Endothelial cell of hepatic sinusoid (primary cell): ENCODE results near the gene ZNF304.

Source experiments
- in situ Hi-C: cut with HindIII; loops from 2 replicates; pipeline ENCODE4 v1.10.0; 2017; ENCODE audit warnings: low sequenced_read_pairs

Gene ZNF304

GRCh38 chr19:57350877-57351805, at the start of gene ZNF304:
Gene ZNF304 (plus strand): TSS chr19:57351271. CDS start chr19:57351665, 394 bp downstream.
- in situ Hi-C loops: no loop called here

GRCh38 chr19:57302020-57302465, 49.0 kb upstream of the ZNF304 start:
- in situ Hi-C loops: loop anchor here (5.0 kb wide), 1 partner anchor 50 kb away; no protein-coding TSS in a partner anchor

- in situ Hi-C loops: loop anchor here (5.0 kb wide), 1 partner anchor 51 kb away; no protein-coding TSS in a partner anchor
Observed at GRCh38 chr19:57302727-57303401, 48.2 kb upstream of the ZNF304 start.

GRCh38 chr19:57305056-57305455, 46.0 kb upstream of the ZNF304 start:
- in situ Hi-C loops: no loop called here

GRCh38 chr19:57308514-57308913, 42.6 kb upstream of the ZNF304 start:
- in situ Hi-C loops: no loop called here

- in situ Hi-C loops: no loop called here
Observed at GRCh38 chr19:57310792-57311191, 40.3 kb upstream of the ZNF304 start.

GRCh38 chr19:57314146-57314545, 36.9 kb upstream of the ZNF304 start:
- in situ Hi-C loops: no loop called here

GRCh38 chr19:57317503-57317902, 33.6 kb upstream of the ZNF304 start:
- in situ Hi-C loops: no loop called here

- in situ Hi-C loops: no loop called here
Observed at GRCh38 chr19:57319869-57320179, 31.2 kb upstream of the ZNF304 start.

GRCh38 chr19:57320180-57321084, 30.6 kb upstream of the ZNF304 start, which contains the start of gene ZNF543:
Gene ZNF543 (plus strand): TSS chr19:57320472. CDS start chr19:57320854, 382 bp downstream.
- in situ Hi-C loops: no loop called here

GRCh38 chr19:57321116-57321515, 30.0 kb upstream of the ZNF304 start:
- in situ Hi-C loops: no loop called here

GRCh38 chr19:57321751-57322150, 29.3 kb upstream of the ZNF304 start:
- in situ Hi-C loops: no loop called here

GRCh38 chr19:57324992-57325391, 26.1 kb upstream of the ZNF304 start:
- in situ Hi-C loops: loop anchor here (5.0 kb wide), 1 partner anchor 57 kb away; no protein-coding TSS in a partner anchor

GRCh38 chr19:57327993-57328392, 23.1 kb upstream of the ZNF304 start:
- in situ Hi-C loops: loop anchor here (5.0 kb wide), 1 partner anchor 54 kb away; no protein-coding TSS in a partner anchor

GRCh38 chr19:57334191-57334590, 16.9 kb upstream of the ZNF304 start:
- in situ Hi-C loops: no loop called here

- in situ Hi-C loops: no loop called here
Observed at GRCh38 chr19:57338877-57339276, 12.2 kb upstream of the ZNF304 start.

GRCh38 chr19:57342582-57342981, 8.5 kb upstream of the ZNF304 start:
- in situ Hi-C loops: no loop called here

GRCh38 chr19:57348136-57348535, 2.9 kb upstream of the ZNF304 start:
- in situ Hi-C loops: no loop called here

- in situ Hi-C loops: no loop called here
Observed at GRCh38 chr19:57351867-57352266, 796 bp downstream of the ZNF304 start.

GRCh38 chr19:57355916-57356315, 4.8 kb downstream of the ZNF304 start:
- in situ Hi-C loops: no loop called here

GRCh38 chr19:57357406-57357805, 6.3 kb downstream of the ZNF304 start:
- in situ Hi-C loops: no loop called here
